Measurements from ENCODE around the gene HDAC10. TPM values are rescaled to one million over a fixed set of nuclear protein-coding genes. Genes with fewer than 3 reads are reported as not detected.

Gene HDAC10
- total RNA-seq, 1 donor from 2014 or later, result 5.4 TPM

DNA sequence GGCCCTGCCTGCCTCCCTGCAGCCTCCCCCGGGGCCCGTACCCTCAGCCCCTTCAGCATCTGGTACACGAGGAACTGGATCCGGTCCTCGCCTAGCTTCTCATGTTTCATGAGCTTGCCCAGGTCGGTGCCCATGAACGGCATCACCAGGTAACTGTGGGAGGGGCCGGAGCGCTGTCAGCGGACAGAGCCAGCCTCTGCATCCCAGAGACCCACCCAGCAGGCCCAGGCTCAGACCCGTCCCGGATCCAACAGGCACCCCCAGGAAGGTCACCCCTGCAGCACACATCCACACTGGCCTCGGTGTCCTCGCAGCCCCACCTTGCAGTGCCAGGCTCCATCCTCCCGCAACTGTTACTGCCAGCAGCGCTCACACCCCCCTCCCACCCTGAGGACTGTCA is 6.0 kb upstream of the HDAC10 start:
- H3K27me3 Mint-ChIP-seq (ENCODE audit: insufficient read depth, low read depth), result peaks cover 7% of the 10 kb centered on the region
- H3K79me2 ChIP-seq (ENCODE audit: low read depth), result no peaks in the 10 kb centered on the region
- no peaks in the 10 kb centered on the region for H3K9me3 Mint-ChIP-seq
- H3K4me3 Mint-ChIP-seq, result no peak overlapping the region
- H3K4me1 ChIP-seq, result peaks cover 3% of the 10 kb centered on the region
- no peak overlapping the region for H2AFZ ChIP-seq (replicated peaks)
- H3K4me2 ChIP-seq, result no peak overlapping the region
- H3K9ac ChIP-seq, result no peak overlapping the region
- peaks cover 6% of the 10 kb centered on the region for H3F3A ChIP-seq (ENCODE audit: low read depth)
- no peaks in the 10 kb centered on the region for H3K36me3 ChIP-seq
- peaks cover 18% of the 10 kb centered on the region for H3K27me3 ChIP-seq
- DNase-seq (ENCODE audit: low spot score), result no peak
- TF ChIP-seq EZH2 (IDR thresholded peaks at IDR 0.05), result no peak
- no peak for TF ChIP-seq EZH2phosphoT487 (IDR thresholded peaks at IDR 0.05)
- TF ChIP-seq, protein P1, sequence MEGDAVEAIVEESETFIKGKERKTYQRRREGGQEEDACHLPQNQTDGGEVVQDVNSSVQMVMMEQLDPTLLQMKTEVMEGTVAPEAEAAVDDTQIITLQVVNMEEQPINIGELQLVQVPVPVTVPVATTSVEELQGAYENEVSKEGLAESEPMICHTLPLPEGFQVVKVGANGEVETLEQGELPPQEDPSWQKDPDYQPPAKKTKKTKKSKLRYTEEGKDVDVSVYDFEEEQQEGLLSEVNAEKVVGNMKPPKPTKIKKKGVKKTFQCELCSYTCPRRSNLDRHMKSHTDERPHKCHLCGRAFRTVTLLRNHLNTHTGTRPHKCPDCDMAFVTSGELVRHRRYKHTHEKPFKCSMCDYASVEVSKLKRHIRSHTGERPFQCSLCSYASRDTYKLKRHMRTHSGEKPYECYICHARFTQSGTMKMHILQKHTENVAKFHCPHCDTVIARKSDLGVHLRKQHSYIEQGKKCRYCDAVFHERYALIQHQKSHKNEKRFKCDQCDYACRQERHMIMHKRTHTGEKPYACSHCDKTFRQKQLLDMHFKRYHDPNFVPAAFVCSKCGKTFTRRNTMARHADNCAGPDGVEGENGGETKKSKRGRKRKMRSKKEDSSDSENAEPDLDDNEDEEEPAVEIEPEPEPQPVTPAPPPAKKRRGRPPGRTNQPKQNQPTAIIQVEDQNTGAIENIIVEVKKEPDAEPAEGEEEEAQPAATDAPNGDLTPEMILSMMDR (IDR thresholded peaks at IDR 0.05), result no peak
- peaks cover under 1% of the 10 kb centered on the region for H3K4me1 Mint-ChIP-seq
- H3K27ac ChIP-seq, result no peak overlapping the region
- no peaks in the 10 kb centered on the region for H3K36me3 Mint-ChIP-seq
- no peak overlapping the region for H3K4me3 ChIP-seq
- H3K27ac Mint-ChIP-seq, result no peak overlapping the region
- H4K20me1 ChIP-seq (ENCODE audit: low read depth), result peaks cover 46% of the 10 kb centered on the region
- no peaks in the 10 kb centered on the region for H3K9me3 ChIP-seq (ENCODE audit: low read depth)

DNA sequence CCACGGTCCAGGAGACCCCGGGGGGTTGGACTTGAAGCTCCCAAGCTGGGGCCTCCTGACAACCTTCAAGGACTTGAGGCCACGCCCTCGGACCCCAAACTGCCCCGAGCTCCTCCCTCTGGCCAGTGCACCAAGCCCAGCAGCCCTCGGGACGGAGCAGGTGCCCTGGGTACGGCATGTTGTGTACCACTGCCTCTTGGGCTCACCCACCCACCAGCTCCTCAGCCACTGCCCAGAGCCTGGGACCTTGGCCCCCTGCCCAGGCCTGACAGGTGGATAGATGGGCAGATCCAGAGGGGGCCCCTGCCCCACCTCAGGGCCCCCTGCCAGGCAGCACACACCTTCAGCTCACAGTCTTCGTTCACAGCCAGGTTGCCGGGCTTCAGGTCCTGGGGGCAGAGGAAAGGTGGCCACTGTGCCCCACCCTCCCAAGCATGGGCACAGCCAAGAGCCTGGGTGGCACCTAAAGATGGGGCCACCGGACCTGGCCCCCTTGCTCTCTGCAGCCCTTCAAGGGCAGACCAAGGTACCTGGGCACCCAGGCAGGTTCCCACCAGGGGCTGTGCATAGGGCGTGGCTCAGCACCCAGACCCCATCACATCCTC is 5.3 kb upstream of the HDAC10 start:
- DNase-seq (ENCODE audit: low spot score), result no peak
- H3K36me3 ChIP-seq, result no peaks in the 10 kb centered on the region
- H3K27ac Mint-ChIP-seq, result no peak overlapping the region

DNA sequence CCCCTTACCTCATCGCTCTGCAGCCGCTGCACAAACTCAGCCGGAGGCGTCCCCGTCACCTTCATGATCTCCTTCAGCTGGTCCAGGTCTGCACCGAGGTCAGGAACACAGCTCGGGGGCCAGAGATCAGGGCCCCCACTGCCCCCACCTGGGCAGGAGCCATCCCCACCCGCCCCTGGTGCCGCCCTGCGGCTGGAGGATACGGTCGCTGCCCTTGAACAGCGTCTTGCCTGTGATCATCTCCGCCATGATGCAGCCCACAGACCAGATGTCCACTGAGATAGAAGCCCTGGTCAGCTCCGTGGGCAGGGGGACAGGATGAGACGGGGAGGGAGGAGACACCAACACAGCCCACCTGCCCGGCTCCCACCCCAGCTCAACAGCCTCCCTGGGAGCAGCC is 4.5 kb upstream of the HDAC10 start:
- Mint-ChIP-seq H3K27ac (no peak overlapping the region), H3K4me1 (no peaks in the 10 kb centered on the region)
- H3K36me3 ChIP-seq, result no peaks in the 10 kb centered on the region

More for the DNA sequence above, 5.3 kb upstream of the HDAC10 start:
- no peak overlapping the region for H2AFZ ChIP-seq (replicated peaks)
- H3K4me3 ChIP-seq, result no peak overlapping the region
- Mint-ChIP-seq H3K4me1 (no peaks in the 10 kb centered on the region), H3K27me3 (ENCODE audit: insufficient read depth, low read depth) (peaks cover 6% of the 10 kb centered on the region), H3K9me3 (no peaks in the 10 kb centered on the region), H3K4me3 (no peak overlapping the region), H3K36me3 (no peaks in the 10 kb centered on the region)
- no peak for TF ChIP-seq EZH2phosphoT487 (IDR thresholded peaks at IDR 0.05)
- no peak for TF ChIP-seq EZH2 (IDR thresholded peaks at IDR 0.05)
- TF ChIP-seq, protein P1 (IDR thresholded peaks at IDR 0.05), result no peak
- H3K9me3 ChIP-seq (ENCODE audit: low read depth), result no peaks in the 10 kb centered on the region
- H3K79me2 ChIP-seq (ENCODE audit: low read depth), result no peaks in the 10 kb centered on the region
- no peak overlapping the region for H3K4me2 ChIP-seq
- peaks cover 13% of the 10 kb centered on the region for H3K27me3 ChIP-seq
- H3K4me1 ChIP-seq, result no peaks in the 10 kb centered on the region
- H3F3A ChIP-seq (ENCODE audit: low read depth), result peaks cover 13% of the 10 kb centered on the region
- no peak overlapping the region for H3K27ac ChIP-seq
- H4K20me1 ChIP-seq (ENCODE audit: low read depth), result peaks cover 52% of the 10 kb centered on the region
- H3K9ac ChIP-seq, result no peak overlapping the region

More for the DNA sequence above, 4.5 kb upstream of the HDAC10 start:
- Histone ChIP-seq H3K27ac (no peak overlapping the region), H4K20me1 (ENCODE audit: low read depth) (peaks cover 51% of the 10 kb centered on the region), H3K9me3 (ENCODE audit: low read depth) (no peaks in the 10 kb centered on the region), H3K4me1 (no peaks in the 10 kb centered on the region), H2AFZ (replicated peaks) (no peak overlapping the region), H3K4me3 (no peak overlapping the region), H3K27me3 (peaks cover 8% of the 10 kb centered on the region), H3F3A (ENCODE audit: low read depth) (peaks cover 14% of the 10 kb centered on the region), H3K4me2 (no peak overlapping the region), H3K79me2 (ENCODE audit: low read depth) (no peaks in the 10 kb centered on the region), H3K9ac (no peak overlapping the region)
- TF ChIP-seq EZH2 (IDR thresholded peaks at IDR 0.05) (no peak), EZH2phosphoT487 (IDR thresholded peaks at IDR 0.05) (no peak)
- TF ChIP-seq, protein P1 (IDR thresholded peaks at IDR 0.05), result no peak
- DNase-seq (ENCODE audit: low spot score), result no peak
- H3K9me3 Mint-ChIP-seq, result no peaks in the 10 kb centered on the region
- peaks cover 6% of the 10 kb centered on the region for H3K27me3 Mint-ChIP-seq (ENCODE audit: insufficient read depth, low read depth)
- H3K4me3 Mint-ChIP-seq, result no peak overlapping the region
- H3K36me3 Mint-ChIP-seq, result no peaks in the 10 kb centered on the region

All from neural progenitor cell (in vitro differentiated cells).